CMK (cell line): ENCODE data around the gene LEMD3.

Experiments used
- DNase-seq: peaks from one replicate; pipeline ENCODE4 v3.0.0-alpha.2; 2010; ENCODE audit warnings: low read depth

Gene LEMD3

GRCh38 chr12:65170209-65170881, 962 bp downstream of the LEMD3 start:
- DNase-seq = no peak

DNA sequence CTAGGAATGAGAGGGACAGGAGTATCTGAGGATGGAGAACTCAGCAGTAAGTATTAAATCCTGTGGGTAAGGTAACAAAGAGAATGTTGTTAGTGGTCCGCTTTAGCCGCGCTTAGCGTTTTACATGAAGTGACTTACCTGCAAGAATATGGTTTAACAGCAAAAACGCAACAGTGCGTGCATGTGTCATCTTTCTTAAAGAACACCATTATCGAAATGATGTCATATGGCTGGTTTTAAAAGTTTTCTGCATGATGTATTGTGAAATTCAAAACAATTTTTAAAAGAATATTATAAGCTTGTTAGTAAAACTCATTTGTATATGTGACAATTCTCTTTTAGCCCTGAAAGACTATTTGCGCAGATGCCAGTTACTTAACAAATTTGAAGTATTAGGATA, 1.7 kb downstream of the LEMD3 start:
- no peak for DNase-seq

GRCh38 chr12:65171870-65172269, 2.5 kb downstream of the LEMD3 start:
- DNase-seq = no peak

DNA sequence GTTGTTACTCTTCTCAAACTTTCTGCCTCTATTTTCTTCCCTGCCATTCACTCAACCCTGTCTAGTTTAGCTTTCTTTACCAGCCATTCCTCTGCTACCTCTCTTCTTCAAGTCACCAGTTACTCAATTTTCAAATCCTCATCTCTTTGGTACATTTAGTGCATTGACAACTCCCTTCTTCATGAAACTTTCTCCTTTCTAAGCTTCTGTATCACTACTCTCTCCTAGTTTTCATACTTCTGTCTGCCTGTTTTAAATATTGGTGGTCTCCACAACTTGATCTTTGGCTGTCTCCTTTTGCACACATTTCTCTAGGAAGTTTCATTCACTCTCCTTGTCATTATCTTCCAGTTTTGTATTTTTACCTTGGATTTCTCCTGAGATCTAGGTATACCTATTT, 6.0 kb downstream of the LEMD3 start:
- DNase-seq = no peak

- DNase-seq = no peak
Measured at GRCh38 chr12:65182012-65182739, 12.8 kb downstream of the LEMD3 start.

DNA sequence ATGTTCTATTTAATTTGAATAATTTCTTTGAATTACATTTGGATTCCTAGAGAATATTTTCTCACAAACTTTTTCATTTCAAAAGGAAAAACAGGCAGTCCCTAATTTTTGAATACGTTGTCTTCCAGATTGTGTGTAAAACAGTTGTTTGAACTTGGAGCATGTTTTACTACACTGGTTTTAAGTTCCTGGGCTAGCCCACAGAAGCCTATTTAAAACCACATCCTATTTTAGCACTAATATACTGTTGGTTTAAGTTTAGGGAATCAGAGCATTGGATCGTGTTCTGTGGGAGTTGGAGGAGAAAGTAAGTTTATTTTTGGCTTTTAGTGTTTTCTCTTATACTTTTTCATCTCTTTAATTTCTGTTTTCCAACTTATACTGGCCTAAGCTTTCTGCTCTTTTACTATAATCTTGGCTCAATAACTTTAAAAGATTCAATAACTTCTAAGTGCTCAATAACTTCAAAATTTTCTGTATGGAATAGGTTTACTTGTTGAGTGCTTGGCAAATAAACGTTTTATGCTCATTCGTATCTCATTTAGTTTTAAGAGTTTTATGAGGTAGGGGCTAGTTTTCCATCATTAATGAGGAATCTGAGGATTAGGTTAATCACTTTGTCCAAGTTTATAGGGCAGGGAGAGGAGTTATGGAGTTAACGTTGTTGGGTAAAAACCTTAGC, 14.9 kb downstream of the LEMD3 start:
- DNase-seq = no peak

DNA sequence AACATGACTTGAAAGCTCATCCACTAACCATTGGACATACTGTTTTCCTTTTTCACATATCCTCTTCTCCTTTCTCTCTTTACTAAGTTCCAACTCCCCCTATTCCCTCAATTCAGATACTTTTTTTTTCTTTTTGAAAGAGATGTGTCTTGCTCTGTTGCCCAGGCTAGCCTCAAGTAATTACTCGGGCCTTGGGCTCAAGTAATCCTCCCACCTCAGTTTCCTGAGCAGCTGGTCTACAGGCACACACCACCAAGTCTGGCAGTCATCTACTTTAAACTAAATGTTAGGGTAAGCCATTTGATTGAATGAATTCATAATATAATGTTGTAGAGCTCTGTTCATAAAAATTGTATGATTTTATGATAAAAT, 15.5 kb downstream of the LEMD3 start:
- no peak for DNase-seq

- no peak for DNase-seq
Measured at GRCh38 chr12:65187665-65188064, 18.3 kb downstream of the LEMD3 start.

- DNase-seq = no peak
Measured at GRCh38 chr12:65188179-65188701, 18.9 kb downstream of the LEMD3 start.

GRCh38 chr12:65189028-65189718, 19.8 kb downstream of the LEMD3 start:
- no peak for DNase-seq

- DNase-seq = no peak
Measured at GRCh38 chr12:65192963-65193516, 23.7 kb downstream of the LEMD3 start.

DNA sequence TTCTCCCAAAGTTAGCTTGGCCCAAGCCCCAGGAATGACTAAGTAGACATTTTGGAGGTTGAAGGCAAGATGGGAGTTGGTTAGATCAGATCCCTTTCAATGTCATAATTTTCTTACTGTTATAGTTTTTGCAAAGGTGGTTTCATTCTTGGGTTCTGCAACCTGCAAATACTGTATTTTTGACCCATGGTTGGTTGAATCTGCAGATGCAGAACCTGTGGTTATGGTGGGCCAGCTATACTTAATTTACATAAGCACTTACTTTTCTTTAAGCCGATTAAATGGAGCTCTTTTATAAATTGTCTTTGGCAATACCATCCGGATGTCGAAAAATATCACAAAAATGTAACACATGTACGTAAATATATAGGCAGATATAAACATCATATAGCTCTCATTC, 25.6 kb downstream of the LEMD3 start:
- no peak for DNase-seq

DNA sequence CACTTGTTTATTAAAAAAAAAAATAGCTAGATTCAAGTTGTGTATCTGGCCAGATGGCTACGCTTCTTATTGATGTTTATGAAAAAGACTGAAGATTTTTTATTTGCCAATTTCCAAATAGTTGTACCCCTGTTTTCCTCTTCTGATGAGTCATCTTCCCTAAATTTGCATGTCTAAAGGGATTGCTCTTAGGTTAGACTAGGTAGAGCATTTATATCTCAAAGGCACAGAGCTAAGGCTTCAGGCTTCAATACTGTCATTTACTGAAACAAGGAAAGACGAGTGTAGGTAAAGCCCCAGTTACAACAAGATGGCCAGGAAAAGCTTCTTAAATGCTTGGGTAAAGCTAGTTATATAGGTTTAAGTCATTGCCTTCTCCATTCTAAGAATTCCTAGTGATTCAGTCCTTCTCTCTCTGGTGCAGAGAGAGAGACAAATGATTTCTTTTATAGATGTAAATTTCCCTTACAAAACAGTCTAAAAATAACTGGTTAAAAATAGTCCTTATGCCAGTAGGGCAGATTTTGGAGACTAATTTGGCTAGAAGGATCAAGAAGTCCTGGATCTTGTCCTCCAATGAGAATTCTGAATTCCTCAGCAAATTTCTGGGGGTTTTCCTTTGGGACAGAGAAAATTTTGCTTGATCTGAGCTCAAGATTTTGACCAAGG, 26.1 kb downstream of the LEMD3 start:
- DNase-seq = no peak

DNA sequence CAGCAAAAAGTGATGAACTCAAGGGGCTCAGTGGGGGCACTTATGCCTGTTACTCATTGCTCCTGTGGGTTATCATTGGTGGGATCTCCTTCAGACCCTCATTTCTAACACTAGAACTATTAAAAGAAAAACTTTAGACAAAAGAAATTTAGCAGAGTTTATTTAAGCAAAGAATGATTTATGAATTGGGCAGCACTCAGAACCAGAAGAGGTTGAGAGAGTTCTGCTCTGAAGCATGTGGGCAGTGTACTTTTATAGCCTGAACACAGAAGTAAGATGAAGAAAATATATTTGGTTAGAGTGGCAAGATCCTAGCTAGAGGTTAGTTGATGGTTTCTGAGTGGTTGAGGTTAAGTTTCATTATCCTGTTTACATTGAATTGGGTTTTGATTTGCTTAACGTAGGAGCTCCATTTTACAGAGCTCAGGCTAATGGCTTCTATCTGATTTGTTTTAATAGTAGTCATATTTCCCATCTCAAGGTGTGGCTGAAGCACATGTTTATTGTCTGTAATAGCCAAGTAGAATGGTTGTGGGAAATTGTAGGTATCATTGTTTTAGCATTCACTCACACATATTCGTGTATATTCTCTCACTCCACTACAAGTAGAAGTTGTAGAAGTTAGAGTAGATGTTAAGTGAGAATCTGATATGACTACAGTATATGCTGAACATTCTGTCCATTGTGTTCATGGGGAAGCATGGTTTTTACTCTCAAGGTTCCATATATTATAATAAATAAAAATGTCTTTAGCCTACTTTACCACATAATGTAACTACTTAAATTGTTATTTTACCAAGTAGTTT, 27.6 kb downstream of the LEMD3 start:
- DNase-seq = no peak

- no peak for DNase-seq
Measured at GRCh38 chr12:65199604-65200003, 30.2 kb downstream of the LEMD3 start.

DNA sequence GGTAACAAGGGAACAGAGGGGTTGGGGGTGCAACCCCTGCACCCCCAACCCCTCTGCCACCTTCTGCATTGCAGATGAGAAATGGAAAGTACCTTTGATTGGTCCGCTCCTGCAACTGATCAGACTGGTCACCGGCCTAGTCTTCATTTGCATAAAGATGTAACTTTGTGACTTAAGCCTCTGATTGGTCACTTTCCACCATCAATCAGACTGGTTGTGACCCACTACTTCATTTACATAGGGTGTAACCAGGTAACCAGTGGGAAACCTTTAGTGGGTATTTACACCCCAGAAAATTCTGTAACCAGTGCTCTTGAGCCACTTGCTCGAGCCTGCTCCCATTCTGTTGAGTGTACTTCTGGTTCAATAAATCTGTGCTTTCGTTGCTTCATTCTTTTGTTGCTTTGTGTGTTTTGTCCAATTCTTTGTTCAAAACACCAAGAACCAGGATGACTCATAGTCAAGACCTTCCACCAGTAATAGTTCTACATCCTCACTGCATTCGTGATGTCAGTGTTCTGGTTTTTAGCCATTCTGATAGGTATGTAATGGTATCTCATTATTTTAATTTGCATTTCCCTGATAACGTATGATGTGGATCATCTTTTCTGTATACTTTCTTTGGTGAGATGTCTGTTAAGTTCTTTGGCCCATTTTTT, 30.8 kb downstream of the LEMD3 start:
- DNase-seq = no peak

DNA sequence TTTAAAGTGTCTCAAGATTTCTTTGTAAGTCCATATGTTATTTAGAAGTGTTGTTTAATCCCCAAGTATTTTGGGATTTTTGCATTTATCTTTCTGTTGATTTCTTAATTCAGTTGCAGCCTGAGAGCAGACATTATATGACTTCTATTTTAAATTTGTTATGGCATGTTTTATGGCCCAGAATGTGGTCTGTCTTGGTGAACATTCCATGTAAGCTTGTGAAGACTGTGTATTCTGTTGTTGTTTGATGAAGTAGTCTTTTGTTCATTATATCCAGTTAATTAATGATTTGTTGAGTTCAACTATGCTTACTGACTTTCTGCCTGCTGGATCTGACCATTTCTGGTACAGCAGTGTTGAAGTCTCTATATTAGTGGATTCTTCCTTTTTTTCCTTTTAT, 34.0 kb downstream of the LEMD3 start:
- DNase-seq = no peak

- no peak for DNase-seq
Measured at GRCh38 chr12:65204886-65205525, 35.6 kb downstream of the LEMD3 start.

DNA sequence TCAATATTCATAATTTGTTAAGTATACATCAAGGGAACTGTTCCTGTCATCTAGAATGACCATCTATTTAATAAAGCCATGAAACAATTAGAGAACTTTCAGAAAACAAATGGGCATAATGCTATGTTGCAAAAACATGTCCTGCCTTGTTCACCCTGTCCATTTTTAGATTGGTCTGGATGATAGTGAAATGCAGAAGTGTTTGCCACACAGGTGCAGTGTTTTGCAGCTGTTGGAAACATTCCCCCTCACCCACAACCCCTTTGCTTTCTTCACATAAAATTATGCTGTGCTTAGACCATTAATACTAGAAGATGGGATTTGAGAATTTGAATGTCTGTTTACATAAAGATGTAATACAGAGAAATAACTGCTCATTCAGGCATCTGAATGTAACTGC, 36.5 kb downstream of the LEMD3 start:
- no peak for DNase-seq

DNA sequence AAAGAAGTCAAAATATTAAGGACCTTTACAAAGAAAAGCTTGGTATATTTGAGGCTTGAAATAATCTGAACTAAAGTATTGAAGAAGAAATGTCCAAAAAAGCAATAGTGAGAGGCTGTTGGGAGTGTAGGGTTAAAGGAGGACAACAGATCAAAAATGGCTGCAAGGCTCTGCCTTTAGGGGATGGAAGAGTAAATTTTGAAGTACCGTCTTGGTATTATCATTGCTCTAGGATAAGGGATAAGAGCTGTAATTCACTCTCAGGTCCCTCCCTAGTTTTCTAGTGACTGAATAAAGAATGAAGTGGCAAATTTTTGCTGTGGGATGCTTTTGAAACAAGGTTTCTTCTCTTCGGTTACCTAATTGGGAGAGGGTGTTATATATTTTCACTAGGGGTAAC, 38.7 kb downstream of the LEMD3 start:
- DNase-seq = no peak
